ENCODE data around the gene CNGB1.

Gene CNGB1

DNA sequence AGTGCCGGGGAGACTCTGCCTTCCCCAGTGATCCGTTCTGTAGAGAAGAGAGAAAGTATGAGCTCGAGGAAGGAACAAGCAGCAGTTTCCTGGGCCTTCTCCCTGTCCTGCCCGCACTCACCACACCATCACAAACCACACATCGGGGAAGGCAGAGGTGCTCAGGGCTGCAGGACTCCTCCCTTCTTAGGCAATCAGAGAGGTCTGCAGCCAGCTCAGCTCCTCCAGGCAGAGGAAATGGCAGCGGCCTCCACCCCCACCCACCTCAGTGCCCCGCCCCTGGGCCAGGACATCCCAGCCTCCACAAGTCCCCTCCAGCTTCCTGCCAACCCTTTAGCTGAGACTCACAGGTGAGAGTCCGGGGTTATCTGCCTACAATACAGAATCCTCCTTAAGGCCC, 27.6 kb upstream of the CNGB1 start:
- DNase-seq (ENCODE audit: low read depth, low spot score), result peak; percentile 49
- H3K4me3 ChIP-seq (ENCODE audit: low read length), result no peak overlapping the region

DNA sequence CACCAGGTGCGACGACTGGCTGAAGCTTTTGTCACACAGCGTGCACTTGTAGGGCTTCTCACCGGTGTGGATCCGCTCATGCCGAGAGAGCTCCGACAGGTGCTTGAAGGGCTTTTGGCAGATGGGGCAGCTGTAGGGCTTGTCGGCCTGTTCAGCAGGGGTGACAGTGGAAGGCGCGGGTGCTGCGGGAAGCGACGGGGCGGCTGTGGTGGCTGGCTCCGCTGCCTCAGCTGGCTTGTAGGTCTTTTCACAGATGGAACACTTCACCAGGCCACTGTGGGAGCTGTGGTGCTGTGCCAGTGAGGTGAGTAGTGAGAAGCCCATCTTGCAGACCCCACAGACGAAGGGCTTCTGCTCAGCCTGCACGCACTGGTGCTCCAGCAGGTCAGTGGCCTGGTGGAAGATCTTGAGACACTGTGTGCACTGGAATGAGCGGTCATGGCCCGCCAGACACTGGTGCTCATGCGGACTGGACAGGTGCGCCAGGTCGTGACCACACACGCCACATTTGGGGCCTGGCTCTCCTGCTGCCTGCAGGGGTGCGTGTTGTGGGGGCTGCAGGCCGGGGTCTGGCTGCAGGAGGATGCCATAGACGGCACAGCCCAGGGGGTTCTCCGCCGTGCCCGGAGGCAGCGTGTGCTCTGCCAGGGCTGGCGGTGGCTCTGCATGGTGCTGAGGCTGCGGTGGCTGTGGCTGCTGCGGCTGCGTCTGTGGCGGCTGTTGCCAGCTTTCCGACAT, 26.8 kb upstream of the CNGB1 start:
- H3K4me3 ChIP-seq (ENCODE audit: low read length), result no peak overlapping the region
- DNase-seq (ENCODE audit: low read depth, low spot score), result no peak

DNA sequence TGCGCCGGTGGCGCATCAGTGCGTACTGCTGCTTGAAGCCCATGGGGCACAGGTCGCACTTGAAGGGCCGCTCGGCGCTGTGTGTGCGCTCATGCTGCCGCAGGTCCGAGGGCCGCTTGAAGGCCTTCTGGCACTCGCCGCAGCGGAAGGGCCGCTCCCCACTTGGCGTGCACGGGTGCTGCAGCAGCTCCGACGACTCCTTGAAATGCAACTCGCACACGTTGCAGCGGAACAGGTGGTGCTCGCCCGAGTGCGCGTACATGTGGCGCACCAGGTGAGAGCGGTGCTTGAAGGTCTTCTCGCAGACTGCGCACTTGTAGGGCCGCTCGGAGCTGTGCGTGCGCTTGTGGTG, 26.2 kb upstream of the CNGB1 start:
- no peak overlapping the region for H3K4me3 ChIP-seq (ENCODE audit: low read length)
- DNase-seq (ENCODE audit: low read depth, low spot score), result no peak

DNA sequence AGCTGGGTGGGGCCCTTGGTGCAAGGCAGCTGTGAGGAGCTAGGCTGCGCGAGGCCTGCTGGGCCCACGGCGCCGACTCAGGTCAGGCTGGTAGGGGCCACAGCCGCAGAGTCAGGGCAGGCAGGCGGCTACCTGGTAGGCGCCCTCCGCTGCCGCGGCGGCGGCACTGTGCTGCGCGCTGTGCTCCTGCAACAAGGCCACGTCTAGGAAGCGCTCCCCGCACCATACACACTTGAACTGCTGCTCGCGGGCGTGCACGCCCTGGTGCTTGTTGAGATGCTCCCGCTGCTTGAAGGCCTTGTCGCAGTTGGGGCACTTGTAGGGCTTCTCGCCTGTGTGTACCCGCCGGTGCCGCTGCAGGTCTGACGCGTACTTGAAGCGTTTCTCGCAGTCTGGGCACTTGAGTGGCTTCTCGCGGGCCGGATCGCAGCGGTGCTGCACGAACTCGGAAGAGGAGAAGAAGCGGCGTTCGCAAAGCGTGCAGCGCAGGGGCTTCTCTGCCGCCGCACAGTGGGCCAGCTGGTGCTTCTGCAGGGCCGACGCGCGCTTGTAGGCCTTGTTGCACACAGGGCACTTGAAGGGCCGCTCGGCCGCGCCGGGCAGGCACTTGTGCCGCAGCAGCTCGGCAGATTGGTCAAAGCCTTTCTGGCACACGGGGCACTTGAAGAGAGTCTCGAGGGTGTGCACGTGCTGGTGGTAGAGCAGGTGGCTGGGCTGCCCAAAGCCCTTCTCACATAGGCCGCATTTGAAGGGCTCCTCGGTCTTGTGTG, 25.7 kb upstream of the CNGB1 start:
- DNase-seq (ENCODE audit: low read depth, low spot score), result no peak
- H3K4me3 ChIP-seq (ENCODE audit: low read length), result no peak overlapping the region

DNA sequence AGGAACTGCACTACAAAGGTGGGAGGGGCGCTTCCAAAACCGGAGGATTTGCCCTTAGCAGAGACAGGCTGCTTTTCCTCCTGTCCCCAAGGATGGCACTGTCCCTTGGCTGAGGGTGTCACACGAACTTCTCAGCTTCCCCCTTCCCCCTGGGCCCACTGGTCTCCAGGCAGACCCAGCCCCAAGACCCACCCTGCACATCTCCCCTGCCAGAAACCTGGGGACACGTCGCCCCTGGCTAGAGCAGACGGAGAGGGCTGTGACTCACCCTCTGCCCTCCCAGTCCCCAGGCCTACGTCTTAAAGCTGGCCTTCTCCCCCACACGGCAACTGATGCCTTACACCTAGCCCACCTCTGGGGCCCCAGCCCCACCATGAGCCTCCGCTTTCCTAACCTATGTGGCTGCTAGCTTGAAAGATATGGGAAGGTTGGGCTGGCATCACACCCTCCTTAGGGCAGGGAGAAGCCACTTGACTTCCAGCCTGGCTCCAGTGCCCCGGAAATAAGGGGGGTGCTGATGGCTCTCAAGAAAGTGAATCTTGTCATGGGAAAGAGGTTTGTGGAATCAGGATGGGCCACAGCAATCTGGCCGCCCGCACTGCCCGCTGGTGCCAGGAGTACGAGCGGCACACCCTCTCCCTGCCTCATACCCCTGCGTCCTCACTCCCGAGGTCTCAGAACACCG, 24.9 kb upstream of the CNGB1 start:
- DNase-seq (ENCODE audit: low read depth, low spot score), result no peak
- H3K4me3 ChIP-seq (ENCODE audit: low read length), result no peak overlapping the region

DNA sequence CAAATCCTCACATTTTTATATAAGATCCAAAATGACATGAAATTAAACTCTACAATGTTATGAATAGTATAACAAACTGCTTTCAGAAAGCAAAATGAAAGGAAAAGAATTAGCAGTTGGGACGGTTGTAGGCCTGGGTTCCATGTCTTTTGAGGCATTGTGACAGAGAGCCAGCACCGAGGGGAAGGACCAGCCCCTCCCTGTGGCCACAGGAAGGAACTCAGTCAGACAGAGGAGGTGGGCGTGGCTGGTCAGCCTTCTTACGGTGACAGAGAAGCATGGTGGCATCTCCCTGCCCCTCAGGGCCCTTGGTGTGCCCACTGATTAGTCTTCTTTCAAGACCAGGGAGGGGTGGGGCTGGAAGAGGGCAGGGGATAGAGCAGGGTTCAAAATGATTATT, 23.9 kb upstream of the CNGB1 start:
- no peak for DNase-seq (ENCODE audit: low read depth, low spot score)
- H3K4me3 ChIP-seq (ENCODE audit: low read length), result no peak overlapping the region

DNA sequence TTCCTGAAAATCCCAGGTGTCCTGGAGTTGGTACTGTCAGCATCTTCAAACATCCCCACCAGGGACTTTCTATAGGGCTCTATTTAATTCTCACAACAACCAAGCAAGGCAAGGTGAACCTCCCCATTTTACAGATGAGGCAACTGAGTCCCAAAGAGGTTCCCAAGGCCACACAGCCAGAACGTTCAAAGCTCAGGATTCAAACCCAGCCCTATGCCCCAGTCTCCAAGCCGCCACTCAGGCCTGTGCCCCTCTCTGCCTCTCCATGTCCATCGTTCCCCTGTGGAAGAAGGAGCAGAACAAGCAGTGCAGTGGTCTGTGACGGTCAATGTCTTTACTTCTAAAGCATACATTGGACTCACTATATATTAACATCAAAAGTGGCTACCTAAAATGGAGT, 23.4 kb upstream of the CNGB1 start:
- DNase-seq (ENCODE audit: low read depth, low spot score), result no peak
- no peak overlapping the region for H3K4me3 ChIP-seq (ENCODE audit: low read length)

DNA sequence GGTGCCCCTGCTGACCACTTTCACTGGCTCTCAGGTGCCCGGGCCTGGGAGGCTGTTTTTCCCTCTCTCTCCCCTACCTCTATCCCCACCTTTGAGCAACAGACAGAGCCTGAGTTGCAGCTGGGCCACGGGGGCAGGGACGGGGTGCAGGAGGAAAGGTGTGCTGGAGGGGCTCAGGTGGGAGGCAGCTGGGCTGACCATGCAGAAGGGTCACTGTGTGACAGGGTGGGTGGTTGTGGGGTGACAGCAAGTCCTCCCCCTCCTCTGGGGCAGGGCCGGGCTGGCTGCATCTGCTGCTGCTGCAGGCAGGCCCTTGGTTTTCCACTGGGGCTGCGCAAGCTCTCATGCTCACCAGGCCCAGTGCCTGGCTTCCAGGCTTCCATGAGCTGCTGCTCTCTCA, 23.0 kb upstream of the CNGB1 start:
- DNase-seq (ENCODE audit: low read depth, low spot score), result no peak
- no peak overlapping the region for H3K4me3 ChIP-seq (ENCODE audit: low read length)

DNA sequence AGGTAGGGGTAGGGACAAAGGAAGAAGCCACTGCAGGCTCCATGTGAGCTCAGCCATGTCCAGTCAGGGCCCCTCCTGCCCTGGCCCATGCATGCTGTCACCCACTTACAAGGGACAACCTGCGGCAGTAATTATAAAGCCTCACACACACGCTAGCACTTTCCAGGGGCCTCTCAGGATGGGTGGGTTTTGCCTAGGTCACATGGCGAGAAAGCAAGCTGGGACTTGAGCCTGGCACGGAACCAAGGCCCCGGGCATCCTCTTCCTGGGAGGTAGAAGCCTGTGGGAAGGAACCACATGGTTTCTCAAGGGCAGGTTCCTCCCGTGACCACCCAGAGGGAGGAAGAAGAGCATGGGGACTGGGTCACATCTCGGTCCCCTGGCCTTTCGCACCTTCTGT, 22.5 kb upstream of the CNGB1 start:
- H3K4me3 ChIP-seq (ENCODE audit: low read length), result no peak overlapping the region
- DNase-seq (ENCODE audit: low read depth, low spot score), result no peak

DNA sequence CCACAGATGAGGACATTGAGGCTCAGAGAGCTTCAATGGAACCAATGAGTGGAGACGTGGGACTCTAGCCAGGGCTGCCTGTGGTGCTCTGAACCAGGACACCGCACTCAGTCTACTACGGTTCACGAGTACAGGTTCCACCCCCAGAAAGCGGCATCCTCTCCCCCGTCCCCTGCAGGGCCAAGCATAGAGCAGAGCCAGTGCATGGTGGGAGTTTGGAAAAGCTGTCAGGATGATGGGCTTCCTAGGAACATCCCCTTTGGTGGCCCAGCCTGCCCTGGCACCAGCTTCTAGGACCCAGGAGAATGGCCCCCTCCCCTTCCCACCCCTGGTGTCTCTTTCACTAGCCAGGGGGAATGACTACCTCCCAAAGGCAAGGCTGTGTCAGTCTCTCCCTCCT, 21.2 kb upstream of the CNGB1 start:
- H3K4me3 ChIP-seq (ENCODE audit: low read length), result no peak overlapping the region
- DNase-seq (ENCODE audit: low read depth, low spot score), result no peak

DNA sequence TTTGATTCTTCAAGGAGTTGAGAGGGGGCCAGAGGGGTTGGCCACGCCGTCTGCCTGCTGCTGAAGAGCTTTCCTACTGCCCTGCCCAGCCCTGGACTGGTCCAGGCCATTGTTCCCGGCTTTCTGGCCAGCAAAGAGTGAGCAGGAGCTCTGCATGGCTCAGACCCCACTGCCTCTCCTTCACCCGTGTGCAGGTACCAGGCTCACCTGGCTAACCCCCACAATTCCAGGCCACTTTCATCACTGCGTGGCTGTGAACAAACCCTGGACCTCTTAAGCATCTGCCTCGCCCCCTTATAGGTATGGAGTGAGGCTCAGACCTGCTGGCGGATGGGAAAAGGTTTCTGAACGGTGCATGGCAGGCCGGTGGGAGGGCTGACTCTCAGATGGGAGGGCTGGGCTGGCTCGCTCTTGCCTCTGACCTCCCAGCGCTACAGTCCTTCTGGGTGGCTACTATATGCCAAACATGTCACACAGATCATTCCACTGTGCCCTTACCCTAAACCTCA, 20.7 kb upstream of the CNGB1 start:
- no peak overlapping the region for H3K4me3 ChIP-seq (ENCODE audit: low read length)
- no peak for DNase-seq (ENCODE audit: low read depth, low spot score)

DNA sequence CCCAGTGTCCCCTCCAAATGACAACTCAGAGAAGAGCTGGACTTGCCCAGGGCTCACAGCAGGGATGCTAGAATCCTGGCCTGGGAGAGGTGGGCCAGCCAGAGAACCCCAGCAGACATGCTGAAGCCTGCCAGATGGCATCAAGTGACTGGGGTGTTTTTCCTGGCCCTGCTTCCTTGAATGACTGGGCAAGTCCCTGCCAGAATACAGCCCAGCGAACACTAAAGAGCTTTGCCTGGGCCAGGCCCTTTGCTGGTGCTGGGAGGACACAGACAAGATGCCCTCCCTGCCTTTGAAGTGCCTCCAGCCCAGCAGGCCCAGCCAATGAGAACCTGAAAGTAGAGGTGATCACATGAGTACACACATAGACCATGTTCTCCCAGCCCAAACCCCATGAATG, 18.0 kb upstream of the CNGB1 start:
- H3K4me3 ChIP-seq (ENCODE audit: low read length), result no peak overlapping the region
- no peak for DNase-seq (ENCODE audit: low read depth, low spot score)

DNA sequence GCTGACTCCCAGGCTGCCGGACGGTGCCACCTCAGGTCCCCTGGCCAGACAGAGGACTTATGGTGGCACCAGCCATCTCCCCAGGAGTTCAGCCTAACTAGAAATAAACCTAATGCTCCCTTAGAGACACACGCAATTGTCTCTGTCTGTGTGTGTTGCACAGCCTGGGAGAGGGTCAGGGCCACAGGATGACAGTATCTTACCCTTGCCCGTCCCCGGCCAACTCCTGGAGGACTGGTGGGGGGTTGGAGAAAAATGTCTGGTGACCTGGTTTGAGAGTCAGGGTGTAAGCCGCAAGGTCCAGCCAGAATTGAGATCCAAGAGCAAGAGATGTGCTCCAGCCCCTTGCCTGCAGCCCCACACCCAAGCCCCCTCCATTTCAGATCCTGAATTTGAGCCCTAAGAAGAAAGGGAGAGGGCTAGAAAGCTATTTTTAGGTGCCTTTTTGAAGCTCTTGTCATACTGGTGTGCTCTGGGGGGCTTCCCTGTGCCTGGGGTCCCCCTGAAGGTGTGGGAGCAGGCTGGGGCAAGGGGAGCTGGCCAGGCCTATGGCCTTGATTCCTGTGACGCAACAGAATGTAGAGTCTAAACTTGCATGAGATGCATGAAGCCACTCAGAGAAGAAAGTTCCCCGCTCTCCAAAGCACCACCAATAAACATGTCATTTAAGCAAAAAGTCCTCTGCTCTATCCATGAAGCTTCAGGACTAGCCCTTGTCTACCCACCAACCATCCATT, 16.7 kb upstream of the CNGB1 start:
- H3K4me3 ChIP-seq (ENCODE audit: low read length), result no peak overlapping the region
- DNase-seq (ENCODE audit: low read depth, low spot score), result no peak

DNA sequence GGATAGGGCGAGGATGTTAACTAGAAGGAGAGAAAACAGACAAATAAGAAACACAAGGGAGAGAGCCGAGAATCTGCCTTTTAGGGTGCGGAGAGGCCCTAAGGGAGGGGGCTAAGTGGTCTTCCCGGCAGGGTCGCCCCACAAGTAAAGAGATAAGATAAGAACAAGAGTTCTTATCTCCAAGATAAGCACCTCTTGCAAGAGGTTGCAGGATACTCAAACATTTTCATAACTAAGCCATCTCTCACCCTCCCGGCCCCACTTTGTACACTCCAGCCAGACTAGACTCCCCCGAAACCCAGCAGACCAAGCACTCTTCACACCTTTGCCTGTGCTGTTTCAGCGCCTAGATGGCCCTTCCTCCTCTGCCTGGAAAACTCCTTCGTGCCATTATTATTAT, 15.3 kb upstream of the CNGB1 start:
- H3K4me3 ChIP-seq (ENCODE audit: low read length), result no peak overlapping the region
- no peak for DNase-seq (ENCODE audit: low read depth, low spot score)

DNA sequence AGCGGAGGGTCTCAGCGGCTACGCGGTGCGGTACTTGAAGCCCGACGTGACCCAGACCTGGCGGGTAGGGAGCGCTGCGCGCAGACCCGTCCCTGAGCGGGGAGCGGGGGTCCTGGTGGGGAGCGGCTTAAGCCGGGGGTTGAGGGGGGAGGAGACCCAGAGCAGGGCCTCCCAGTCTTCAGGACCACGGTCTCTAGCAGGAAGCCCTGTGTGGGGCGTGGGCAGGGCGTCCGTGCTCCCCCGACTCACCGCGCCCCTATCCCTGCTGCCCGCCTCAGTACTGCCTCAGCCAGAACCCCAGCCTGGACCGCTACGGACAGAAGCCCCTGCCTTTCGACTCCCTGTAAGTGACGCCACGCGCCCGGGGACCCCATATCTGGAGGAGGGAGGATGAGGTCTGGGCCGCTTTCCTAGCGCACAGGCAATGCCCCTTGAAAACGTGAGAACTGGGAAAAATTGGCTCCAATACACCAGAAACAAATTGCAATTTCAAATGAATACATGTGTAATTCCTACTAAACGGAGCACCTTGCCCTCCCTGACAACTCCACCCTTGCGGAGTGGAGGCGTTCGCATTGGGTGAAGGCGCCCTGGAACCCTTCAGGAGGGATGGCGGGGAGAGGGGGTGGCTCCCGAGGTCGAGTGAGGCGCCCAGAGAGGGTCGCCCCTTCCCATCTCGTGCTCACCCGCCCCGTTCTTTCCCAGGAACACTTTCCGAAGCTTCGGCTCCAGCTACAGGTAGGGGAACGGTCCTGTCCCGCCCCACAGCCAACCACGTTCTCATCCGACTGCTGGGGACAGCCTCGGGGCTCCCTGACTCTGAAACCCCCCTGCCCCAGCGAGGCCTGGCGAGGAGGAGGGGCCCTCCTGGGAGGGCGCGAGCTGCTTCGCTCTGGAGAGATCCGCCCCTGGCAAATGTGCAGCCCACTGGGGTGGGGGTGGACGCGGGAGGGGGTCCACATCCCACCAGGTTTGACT, 14.6 kb upstream of the CNGB1 start:
- no peak for DNase-seq (ENCODE audit: low read depth, low spot score)
- no peak overlapping the region for H3K4me3 ChIP-seq (ENCODE audit: low read length)

DNA sequence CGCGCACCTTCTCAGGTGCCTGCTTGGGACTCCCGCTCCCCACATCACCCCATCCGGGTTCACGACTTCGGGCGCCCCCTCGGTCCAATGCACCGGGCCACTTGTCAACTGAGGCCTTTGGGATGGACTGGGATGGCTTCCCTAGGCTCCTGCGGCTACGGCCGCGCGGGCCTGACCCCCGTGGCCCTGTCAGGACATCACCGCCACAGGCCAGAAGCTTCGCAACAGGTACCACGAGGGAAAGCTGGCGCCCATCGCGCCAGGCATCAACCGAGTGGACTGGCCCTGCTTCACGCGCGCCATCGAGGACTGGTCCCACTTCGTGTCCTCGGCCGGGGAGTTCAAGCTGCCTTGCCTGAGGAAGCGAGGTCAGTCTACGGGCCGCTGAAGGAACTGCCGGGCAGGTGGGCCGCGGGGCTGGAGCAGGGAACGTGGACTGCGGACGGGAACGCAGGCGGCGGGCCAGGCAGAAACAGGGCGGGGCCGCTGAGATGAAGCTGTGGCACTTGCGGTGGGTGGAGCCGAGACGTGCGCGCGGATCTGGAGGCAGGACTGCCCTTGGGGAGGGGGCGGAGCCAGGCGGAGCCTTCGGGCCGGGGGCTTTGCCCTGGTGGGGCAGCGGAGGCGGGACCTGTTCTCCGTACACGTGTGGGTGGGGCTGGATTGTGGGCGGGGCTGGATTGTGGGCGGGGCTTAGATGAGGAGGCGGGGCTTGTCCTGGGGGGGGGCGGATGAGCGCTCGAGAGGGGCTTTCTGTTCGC, 13.7 kb upstream of the CNGB1 start:
- no peak for DNase-seq (ENCODE audit: low read depth, low spot score)
- no peak overlapping the region for H3K4me3 ChIP-seq (ENCODE audit: low read length)

DNA sequence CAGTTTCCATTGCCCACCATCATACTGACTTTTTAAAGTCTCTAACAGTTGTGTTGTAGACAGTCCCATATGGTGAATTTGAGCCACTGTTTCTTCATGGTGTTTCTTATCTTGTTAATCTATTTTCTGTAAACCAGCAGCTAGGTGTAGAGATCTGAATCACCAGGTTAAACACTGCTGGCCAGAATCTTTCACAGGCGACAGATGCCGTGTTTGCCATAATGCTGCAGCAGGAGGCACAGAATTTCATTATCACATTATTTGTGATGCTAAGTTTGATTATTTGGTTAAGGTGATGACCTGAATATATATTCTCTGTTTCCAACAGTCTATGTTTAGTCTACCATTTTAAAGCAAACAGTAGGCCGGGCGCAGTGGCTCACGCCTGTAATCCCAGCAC, 11.5 kb upstream of the CNGB1 start:
- H3K4me3 ChIP-seq (ENCODE audit: low read length), result no peak overlapping the region
- DNase-seq (ENCODE audit: low read depth, low spot score), result no peak

DNA sequence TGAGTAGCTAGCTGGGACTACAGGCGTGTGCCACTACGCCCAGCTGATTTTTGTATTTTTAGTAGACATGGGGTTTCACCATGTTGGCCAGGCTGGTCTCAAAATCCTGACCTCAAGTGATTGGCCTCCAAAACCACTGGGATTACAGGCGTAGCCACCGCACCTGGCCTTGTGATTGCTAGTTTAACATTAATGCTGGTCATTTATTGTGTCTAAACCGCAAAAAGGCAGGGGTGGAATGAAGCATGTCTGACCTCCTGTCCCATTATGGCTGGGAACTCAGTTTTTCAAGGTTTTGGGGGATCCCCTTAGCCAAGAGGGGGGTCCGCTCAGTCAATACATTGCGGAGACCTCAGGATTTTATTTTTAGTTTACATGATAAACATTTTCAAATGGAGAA, 10.7 kb upstream of the CNGB1 start:
- H3K4me3 ChIP-seq (ENCODE audit: low read length), result no peak overlapping the region
- DNase-seq (ENCODE audit: low read depth, low spot score), result no peak

Data from Jurkat, Clone E6-1 (cell line).